ENCODE data around the gene FGD2. TPM values are rescaled to one million over a fixed set of nuclear protein-coding genes. Genes with fewer than 3 reads are reported as not detected.

Gene FGD2
- total and polyA plus RNA-seq, 10 of the 15 experiments (the other 5 are each of a cell fraction or from before 2014, with no cell fraction given) = 5.2 to 88.1 (median 33.2) TPM

- no peak for TF ChIP-seq KDM1A (IDR thresholded peaks at IDR 0.05; ENCODE audit: borderline replicate concordance)
- no peak for TF ChIP-seq NR2F1 (conservative IDR thresholded peaks at IDR 0.05)
- TF ChIP-seq NFXL1 (IDR thresholded peaks at IDR 0.05; ENCODE audit: borderline replicate concordance) = no peak
- TF ChIP-seq RAD51 (IDR thresholded peaks at IDR 0.05) = no peak
- no peak for TF ChIP-seq E4F1 (IDR thresholded peaks at IDR 0.05; ENCODE audit: borderline replicate concordance, partially characterized antibody)
- no peak for TF ChIP-seq ZNF24 (IDR thresholded peaks at IDR 0.05)
- no peak for TF ChIP-seq CBFB (IDR thresholded peaks at IDR 0.05; ENCODE audit: low read depth)
- TF ChIP-seq E2F8 (IDR thresholded peaks at IDR 0.05; ENCODE audit: low read depth, partially characterized antibody) = no peak
- TF ChIP-seq PKNOX1 (IDR thresholded peaks at IDR 0.05) = no peak
- no peak for TF ChIP-seq CHD2 (IDR thresholded peaks at IDR 0.05; ENCODE audit: borderline replicate concordance, low read depth, low read length)
- no peak for TF ChIP-seq HDAC2 (IDR thresholded peaks at IDR 0.05)
- no peak for TF ChIP-seq BMI1 (IDR thresholded peaks at IDR 0.05; ENCODE audit: borderline replicate concordance)
- TF ChIP-seq KLF5 (IDR thresholded peaks at IDR 0.05; ENCODE audit: partially characterized antibody) = no peak
- no peak for TF ChIP-seq JUND (IDR thresholded peaks at IDR 0.05; ENCODE audit: low read depth, low read length)
Observed at GRCh38 chr6:37062424-37062823, 57.0 kb downstream of the FGD2 start.

More at GRCh38 chr6:37062424-37062823, 57.0 kb downstream of the FGD2 start:
- FAIRE-seq (no peak), DNase-seq (ENCODE audit: low read depth, low spot score) (no peak), ATAC-seq (peak; percentile 62; the same call in 2 of the 3 replicates)
- ChIA-PET SMC1A (ENCODE audit: uncharacterized antibody, unreplicated experiment) (no interaction called here), CTCF (no interaction called here), POLR2A (no interaction called here), RAD21 (ENCODE audit: unreplicated experiment) (no interaction called here)
- Histone ChIP-seq H3K4me3 (no peak overlapping the region), H3K36me3 (ENCODE audit: control insufficient read depth in 2 of 2, insufficient read depth in 2 of 2, low read length in 1 of 2) (no peaks in the 10 kb centered on the region), H3K9ac (ENCODE audit: control insufficient read depth, insufficient read depth, low read length) (no peak overlapping the region), H3K79me2 (ENCODE audit: control insufficient read depth, insufficient read depth, low read length) (no peaks in the 10 kb centered on the region), H4K20me1 (ENCODE audit: control insufficient read depth, insufficient read depth) (no peaks in the 10 kb centered on the region), H2AFZ (ENCODE audit: control insufficient read depth, low read depth, low read length) (no peak overlapping the region), H3K4me1 (ENCODE audit: control insufficient read depth, insufficient read depth, low read length) (no peaks in the 10 kb centered on the region), H3K4me2 (ENCODE audit: control insufficient read depth, insufficient read depth) (no peak overlapping the region), H3K27me3 (replicated peaks in 1 of 2; ENCODE audit: control insufficient read depth in 2 of 2, insufficient read depth in 2 of 2, low read length in 1 of 2) (no peaks in the 10 kb centered on the region), H3K9me3 (replicated peaks; ENCODE audit: control insufficient read depth, insufficient read depth, low read length) (no peaks in the 10 kb centered on the region), H3K27ac (ENCODE audit: control insufficient read depth, insufficient read depth) (no peak overlapping the region)
- in situ Hi-C loops (cut with MboI) (no loop called here), intact Hi-C loops (cut with micrococcal nuclease; ENCODE audit: unreplicated experiment) (no loop called here)
- BruUV-seq (replicated peaks) = no TSS peak
- WGBS (ENCODE audit: insufficient coverage, insufficient replicate concordance, low lambda C conversion rate, missing lambda C conversion rate) = 62% methylated on average over 6 of the region's 6 CpGs
